ENCODE measurements around the gene SCEL.

DNA sequence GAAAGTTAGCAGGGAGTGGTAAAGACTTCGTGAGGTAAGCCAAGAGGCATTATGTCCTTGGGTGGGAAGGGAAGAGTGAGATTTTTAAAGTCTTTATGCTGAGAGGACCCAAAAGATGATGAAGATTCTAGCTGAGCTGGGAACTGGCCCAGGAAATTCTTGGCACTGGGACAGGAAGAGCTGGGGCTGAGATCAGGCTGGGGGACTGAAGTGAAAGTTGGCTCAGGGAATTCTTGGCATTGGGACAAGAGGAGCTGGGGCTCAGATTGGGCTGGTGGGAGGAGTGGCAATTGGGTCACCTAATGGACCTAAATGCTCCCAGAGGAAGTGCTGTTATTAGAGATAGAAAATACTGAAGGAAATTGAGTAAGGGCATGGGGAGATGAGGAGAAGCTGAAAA lies 8.8 kb downstream of the SCEL start:
- no peak for TF ChIP-seq EZH2 (IDR thresholded peaks at IDR 0.05; ENCODE audit: insufficient read depth, low read length)
- TF ChIP-seq, protein P1, sequence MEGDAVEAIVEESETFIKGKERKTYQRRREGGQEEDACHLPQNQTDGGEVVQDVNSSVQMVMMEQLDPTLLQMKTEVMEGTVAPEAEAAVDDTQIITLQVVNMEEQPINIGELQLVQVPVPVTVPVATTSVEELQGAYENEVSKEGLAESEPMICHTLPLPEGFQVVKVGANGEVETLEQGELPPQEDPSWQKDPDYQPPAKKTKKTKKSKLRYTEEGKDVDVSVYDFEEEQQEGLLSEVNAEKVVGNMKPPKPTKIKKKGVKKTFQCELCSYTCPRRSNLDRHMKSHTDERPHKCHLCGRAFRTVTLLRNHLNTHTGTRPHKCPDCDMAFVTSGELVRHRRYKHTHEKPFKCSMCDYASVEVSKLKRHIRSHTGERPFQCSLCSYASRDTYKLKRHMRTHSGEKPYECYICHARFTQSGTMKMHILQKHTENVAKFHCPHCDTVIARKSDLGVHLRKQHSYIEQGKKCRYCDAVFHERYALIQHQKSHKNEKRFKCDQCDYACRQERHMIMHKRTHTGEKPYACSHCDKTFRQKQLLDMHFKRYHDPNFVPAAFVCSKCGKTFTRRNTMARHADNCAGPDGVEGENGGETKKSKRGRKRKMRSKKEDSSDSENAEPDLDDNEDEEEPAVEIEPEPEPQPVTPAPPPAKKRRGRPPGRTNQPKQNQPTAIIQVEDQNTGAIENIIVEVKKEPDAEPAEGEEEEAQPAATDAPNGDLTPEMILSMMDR (IDR thresholded peaks at IDR 0.05; ENCODE audit: insufficient read depth, low read depth, low read length): no peak
